HL-60 (cell line): ENCODE measurements around the gene QRICH1.

ENCODE experiments used
- GABPA ChIP-seq: IDR thresholded peaks from 2 replicates; pipeline ENCODE4 v1.6.1; 2012; ENCODE audit warnings: low read depth
- POLR2AphosphoS5 ChIP-seq: IDR thresholded peaks from 2 replicates; pipeline ENCODE4 v1.6.1; 2012; ENCODE audit warnings: low read depth
- TF ChIP-seq, protein P1 (sequence below): IDR thresholded peaks from one replicate; pipeline ENCODE4 v1.5.1; 2011; ENCODE audit warnings: low read length, control low read depth, inconsistent platforms; ENCODE audit not compliant: insufficient read depth
- TF ChIP-seq, protein P2 (sequence below): IDR thresholded peaks from 2 replicates; pipeline ENCODE4 v1.6.1; 2012; ENCODE audit warnings: low read depth; ENCODE audit not compliant: insufficient replicate concordance

DNA sequence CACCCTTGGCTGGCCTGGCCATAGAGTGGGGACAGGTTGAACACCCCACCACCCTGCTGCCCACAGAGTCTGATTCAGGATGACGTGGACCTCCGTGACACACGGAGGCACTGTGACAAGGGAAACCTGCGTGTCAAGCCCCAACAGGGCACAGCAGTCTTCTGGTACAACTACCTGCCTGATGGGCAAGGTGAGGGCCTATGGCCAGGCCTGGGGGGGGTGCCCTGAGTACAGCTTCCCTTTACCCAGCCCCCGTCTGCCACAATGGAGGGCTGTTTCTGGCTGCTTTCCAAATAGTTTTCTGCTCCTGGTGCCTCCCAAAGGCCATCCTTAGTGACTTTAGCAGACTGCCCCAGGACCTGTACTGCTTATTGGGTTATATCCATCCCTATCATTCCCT lies 87.9 kb downstream of the QRICH1 start:
- TF ChIP-seq, protein P1, sequence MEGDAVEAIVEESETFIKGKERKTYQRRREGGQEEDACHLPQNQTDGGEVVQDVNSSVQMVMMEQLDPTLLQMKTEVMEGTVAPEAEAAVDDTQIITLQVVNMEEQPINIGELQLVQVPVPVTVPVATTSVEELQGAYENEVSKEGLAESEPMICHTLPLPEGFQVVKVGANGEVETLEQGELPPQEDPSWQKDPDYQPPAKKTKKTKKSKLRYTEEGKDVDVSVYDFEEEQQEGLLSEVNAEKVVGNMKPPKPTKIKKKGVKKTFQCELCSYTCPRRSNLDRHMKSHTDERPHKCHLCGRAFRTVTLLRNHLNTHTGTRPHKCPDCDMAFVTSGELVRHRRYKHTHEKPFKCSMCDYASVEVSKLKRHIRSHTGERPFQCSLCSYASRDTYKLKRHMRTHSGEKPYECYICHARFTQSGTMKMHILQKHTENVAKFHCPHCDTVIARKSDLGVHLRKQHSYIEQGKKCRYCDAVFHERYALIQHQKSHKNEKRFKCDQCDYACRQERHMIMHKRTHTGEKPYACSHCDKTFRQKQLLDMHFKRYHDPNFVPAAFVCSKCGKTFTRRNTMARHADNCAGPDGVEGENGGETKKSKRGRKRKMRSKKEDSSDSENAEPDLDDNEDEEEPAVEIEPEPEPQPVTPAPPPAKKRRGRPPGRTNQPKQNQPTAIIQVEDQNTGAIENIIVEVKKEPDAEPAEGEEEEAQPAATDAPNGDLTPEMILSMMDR: no peak
- TF ChIP-seq POLR2AphosphoS5 (no peak), GABPA (no peak)
- TF ChIP-seq, protein P2, sequence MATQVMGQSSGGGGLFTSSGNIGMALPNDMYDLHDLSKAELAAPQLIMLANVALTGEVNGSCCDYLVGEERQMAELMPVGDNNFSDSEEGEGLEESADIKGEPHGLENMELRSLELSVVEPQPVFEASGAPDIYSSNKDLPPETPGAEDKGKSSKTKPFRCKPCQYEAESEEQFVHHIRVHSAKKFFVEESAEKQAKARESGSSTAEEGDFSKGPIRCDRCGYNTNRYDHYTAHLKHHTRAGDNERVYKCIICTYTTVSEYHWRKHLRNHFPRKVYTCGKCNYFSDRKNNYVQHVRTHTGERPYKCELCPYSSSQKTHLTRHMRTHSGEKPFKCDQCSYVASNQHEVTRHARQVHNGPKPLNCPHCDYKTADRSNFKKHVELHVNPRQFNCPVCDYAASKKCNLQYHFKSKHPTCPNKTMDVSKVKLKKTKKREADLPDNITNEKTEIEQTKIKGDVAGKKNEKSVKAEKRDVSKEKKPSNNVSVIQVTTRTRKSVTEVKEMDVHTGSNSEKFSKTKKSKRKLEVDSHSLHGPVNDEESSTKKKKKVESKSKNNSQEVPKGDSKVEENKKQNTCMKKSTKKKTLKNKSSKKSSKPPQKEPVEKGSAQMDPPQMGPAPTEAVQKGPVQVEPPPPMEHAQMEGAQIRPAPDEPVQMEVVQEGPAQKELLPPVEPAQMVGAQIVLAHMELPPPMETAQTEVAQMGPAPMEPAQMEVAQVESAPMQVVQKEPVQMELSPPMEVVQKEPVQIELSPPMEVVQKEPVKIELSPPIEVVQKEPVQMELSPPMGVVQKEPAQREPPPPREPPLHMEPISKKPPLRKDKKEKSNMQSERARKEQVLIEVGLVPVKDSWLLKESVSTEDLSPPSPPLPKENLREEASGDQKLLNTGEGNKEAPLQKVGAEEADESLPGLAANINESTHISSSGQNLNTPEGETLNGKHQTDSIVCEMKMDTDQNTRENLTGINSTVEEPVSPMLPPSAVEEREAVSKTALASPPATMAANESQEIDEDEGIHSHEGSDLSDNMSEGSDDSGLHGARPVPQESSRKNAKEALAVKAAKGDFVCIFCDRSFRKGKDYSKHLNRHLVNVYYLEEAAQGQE: no peak
